Breast epithelium (tissue), 3 donors: ENCODE results near the gene MAN1C1.

Source experiments
- POLR2A ChIP-seq: fragments of 450-650 bp; IDR thresholded peaks from one replicate; pipeline ENCODE4 v1.6.1; 2016; ENCODE audit warnings: antibody characterized with exemption, mild to moderate bottlenecking, moderate library complexity
- POLR2AphosphoS5 ChIP-seq, 3 donors: sonication (generic); formaldehyde crosslinking; IDR thresholded peaks; one replicate each; pipeline ENCODE4 v1.6.1; 2017; ENCODE audit warnings: antibody characterized with exemption in 3 of 3
- TF ChIP-seq, protein P1 (sequence below), 3 donors: fragments of 450-650 bp; IDR thresholded peaks; one replicate each; pipeline ENCODE4 v1.5.1; 2016 to 2017; ENCODE audit warnings: antibody characterized with exemption in 3 of 3, mild to moderate bottlenecking in 3 of 3, moderate library complexity in 3 of 3

DNA sequence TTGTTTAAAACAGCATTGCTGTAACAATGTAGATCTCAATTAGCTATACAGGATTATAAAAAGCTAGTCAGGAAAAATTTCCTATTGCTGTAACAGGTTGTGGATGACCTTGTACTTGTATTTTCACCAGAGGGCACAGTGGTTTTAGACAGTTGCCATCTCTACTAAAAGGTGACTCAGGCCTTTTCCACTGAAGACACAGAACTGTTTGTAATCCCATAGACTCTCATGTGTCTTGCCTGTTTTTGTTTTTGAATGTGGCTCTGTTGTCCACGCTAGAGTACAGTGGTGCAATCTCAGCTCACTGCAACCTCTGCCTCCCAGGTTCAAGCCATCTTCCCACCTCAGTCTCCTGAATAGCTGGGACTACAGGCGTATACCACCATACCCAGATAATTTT lies 209.0 kb downstream of the MAN1C1 start:
- TF ChIP-seq, protein P1, sequence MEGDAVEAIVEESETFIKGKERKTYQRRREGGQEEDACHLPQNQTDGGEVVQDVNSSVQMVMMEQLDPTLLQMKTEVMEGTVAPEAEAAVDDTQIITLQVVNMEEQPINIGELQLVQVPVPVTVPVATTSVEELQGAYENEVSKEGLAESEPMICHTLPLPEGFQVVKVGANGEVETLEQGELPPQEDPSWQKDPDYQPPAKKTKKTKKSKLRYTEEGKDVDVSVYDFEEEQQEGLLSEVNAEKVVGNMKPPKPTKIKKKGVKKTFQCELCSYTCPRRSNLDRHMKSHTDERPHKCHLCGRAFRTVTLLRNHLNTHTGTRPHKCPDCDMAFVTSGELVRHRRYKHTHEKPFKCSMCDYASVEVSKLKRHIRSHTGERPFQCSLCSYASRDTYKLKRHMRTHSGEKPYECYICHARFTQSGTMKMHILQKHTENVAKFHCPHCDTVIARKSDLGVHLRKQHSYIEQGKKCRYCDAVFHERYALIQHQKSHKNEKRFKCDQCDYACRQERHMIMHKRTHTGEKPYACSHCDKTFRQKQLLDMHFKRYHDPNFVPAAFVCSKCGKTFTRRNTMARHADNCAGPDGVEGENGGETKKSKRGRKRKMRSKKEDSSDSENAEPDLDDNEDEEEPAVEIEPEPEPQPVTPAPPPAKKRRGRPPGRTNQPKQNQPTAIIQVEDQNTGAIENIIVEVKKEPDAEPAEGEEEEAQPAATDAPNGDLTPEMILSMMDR (IDR thresholded peaks at IDR 0.05) = no peak
- TF ChIP-seq POLR2A (no peak), POLR2AphosphoS5 (IDR thresholded peaks at IDR 0.05) (no peak)
